Mesothelial cell of epicardium (in vitro differentiated cells): ENCODE results near the gene LCE1C. TPM values are rescaled to one million over a fixed set of nuclear protein-coding genes. Genes with fewer than 3 reads are reported as not detected.

Source experiments
- DNase-seq, 2 experiments: peaks; one replicate each; pipeline ENCODE4 v3.0.0; 2021; ENCODE audit warnings: low spot score in 2 of 2; ENCODE audit not compliant: unreplicated experiment in 2 of 2
- H3K27ac Mint-ChIP-seq: 2 replicates; pipeline ENCODE4 v1.8.0; 2021; ENCODE audit warnings: mixed read lengths
- H3K27me3 Mint-ChIP-seq: 2 replicates; pipeline ENCODE4 v1.8.0; 2021; ENCODE audit warnings: low read depth, mixed read lengths
- H3K36me3 Mint-ChIP-seq: 2 replicates; pipeline ENCODE4 v1.8.0; 2021; ENCODE audit warnings: mixed read lengths
- H3K4me1 Mint-ChIP-seq: 2 replicates; pipeline ENCODE4 v1.8.0; 2021; ENCODE audit warnings: mixed read lengths
- H3K4me3 Mint-ChIP-seq: 2 replicates; pipeline ENCODE4 v1.8.0; 2021; ENCODE audit warnings: mild to moderate bottlenecking, moderate library complexity, mixed read lengths
- H3K9me3 Mint-ChIP-seq: 2 replicates; pipeline ENCODE4 v1.8.0; 2021; ENCODE audit warnings: mixed read lengths
- total RNA-seq: library from RNA; stranded (reverse); gene quantifications from 3 replicates; pipeline ENCODE4 v1.2.1, GENCODE V29; 2021
- TF ChIP-seq, protein P1 (sequence below): fragments of 200-600 bp; sonication (generic); IDR thresholded peaks from one replicate; pipeline ENCODE4 v1.5.0; 2021; ENCODE audit warnings: antibody characterized with exemption; ENCODE audit not compliant: unreplicated experiment

Gene LCE1C
- total RNA-seq, 1 donor from 2014 or later: not detected

DNA sequence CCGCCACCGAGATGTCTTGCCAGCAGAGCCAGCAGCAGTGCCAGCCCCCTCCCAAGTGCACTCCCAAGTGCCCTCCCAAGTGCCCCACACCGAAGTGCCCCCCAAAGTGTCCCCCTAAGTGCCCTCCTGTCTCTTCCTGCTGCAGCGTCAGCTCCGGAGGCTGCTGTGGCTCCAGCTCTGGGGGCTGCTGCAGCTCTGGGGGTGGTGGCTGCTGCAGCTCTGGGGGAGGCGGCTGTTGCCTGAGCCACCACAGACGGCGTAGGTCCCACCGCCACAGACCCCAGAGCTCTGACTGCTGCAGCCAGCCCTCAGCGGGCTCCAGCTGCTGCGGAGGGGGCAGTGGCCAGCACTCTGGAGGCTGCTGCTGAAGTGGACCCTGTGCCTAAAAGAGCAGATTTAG is 30.1 kb downstream of the LCE1C start:
- peaks cover 1% of the 10 kb centered on the region for H3K36me3 Mint-ChIP-seq
- H3K9me3 Mint-ChIP-seq: peaks cover 59% of the 10 kb centered on the region
- H3K27ac Mint-ChIP-seq: no peak overlapping the region
- TF ChIP-seq, protein P1, sequence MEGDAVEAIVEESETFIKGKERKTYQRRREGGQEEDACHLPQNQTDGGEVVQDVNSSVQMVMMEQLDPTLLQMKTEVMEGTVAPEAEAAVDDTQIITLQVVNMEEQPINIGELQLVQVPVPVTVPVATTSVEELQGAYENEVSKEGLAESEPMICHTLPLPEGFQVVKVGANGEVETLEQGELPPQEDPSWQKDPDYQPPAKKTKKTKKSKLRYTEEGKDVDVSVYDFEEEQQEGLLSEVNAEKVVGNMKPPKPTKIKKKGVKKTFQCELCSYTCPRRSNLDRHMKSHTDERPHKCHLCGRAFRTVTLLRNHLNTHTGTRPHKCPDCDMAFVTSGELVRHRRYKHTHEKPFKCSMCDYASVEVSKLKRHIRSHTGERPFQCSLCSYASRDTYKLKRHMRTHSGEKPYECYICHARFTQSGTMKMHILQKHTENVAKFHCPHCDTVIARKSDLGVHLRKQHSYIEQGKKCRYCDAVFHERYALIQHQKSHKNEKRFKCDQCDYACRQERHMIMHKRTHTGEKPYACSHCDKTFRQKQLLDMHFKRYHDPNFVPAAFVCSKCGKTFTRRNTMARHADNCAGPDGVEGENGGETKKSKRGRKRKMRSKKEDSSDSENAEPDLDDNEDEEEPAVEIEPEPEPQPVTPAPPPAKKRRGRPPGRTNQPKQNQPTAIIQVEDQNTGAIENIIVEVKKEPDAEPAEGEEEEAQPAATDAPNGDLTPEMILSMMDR: no peak
- no peaks in the 10 kb centered on the region for H3K27me3 Mint-ChIP-seq
- H3K4me1 Mint-ChIP-seq: no peaks in the 10 kb centered on the region
- no peak overlapping the region for H3K4me3 Mint-ChIP-seq
- no peak for DNase-seq

- H3K9me3 Mint-ChIP-seq: peaks cover 68% of the 10 kb centered on the region
- H3K27me3 Mint-ChIP-seq: no peaks in the 10 kb centered on the region
- no peak within 1 kb of the TSS for H3K4me3 Mint-ChIP-seq
- H3K27ac Mint-ChIP-seq: no peak within 1 kb of the TSS
- peaks cover 1% of the 10 kb centered on the region for H3K36me3 Mint-ChIP-seq
- DNase-seq: no peak
- TF ChIP-seq, protein P1: no peak
- no peaks in the 10 kb centered on the region for H3K4me1 Mint-ChIP-seq
These were observed 31.6 kb downstream of the LCE1C start, which contains the start of gene LCE1F for GRCh38 chr1:152774875-152775274. Gene LCE1F (plus strand): TSS chr1:152775140. CDS start chr1:152776372, 1,232 bp downstream.

DNA sequence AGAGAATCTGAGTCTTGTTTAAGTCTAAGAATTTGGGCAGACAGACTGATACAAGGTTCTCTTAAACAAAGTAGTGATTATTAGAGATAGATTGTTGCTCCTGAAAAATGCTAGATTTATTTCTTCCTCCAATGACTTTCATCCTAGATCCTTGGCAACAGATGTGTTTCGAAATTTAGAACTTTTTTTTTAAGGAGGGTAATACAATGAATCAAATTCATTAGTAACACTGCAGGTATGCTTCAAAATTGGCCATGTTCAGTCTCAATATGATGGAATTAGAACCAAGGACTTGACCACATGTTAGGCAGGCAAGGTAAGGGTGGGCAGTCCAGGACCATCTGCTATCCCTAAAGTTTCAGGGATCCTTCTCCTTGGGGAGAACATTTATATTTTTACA is 36.0 kb downstream of the LCE1C start:
- Mint-ChIP-seq H3K4me1 (no peaks in the 10 kb centered on the region), H3K27me3 (no peaks in the 10 kb centered on the region), H3K4me3 (no peak overlapping the region), H3K9me3 (peaks cover 79% of the 10 kb centered on the region), H3K27ac (no peak overlapping the region), H3K36me3 (peaks cover 1% of the 10 kb centered on the region)
- TF ChIP-seq, protein P1: no peak
- no peak for DNase-seq

DNA sequence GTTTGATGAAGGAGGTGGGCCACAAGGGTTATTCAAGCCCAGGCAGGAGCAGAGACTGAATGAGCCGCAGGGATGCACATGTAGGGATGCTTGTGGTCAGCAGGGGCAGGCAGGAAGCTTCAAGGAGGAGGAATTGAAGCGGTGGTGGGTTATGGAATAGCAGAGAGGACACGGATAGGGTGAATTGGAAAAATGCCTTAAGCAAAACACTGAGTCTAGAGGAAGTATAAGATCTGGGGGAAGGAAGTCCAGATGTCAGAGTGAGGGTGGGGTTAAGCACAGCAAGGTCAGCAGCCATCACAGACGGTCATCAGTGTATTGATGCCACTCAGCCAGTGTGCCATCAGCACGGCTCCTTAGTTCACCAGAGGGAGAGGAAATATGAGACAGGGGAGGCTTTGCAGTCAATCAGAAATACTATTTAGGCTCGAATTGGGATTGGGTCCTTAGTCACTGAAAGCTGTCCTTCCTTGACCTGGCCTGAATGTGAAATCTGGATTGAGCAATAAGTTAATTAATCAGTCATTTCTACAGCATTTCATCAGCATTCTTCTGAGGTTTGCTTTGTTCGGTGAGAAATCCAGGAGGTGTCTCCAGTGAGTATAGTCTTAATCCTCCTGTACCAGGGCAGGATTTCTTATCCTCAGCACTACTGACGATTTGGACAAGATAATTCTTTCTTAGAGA is 37.5 kb downstream of the LCE1C start:
- H3K36me3 Mint-ChIP-seq: no peaks in the 10 kb centered on the region
- peaks cover 73% of the 10 kb centered on the region for H3K9me3 Mint-ChIP-seq
- DNase-seq: no peak

GRCh38 chr1:152761609-152762213 is 44.7 kb downstream of the LCE1C start:
- Mint-ChIP-seq H3K9me3 (peaks cover 63% of the 10 kb centered on the region), H3K27me3 (no peaks in the 10 kb centered on the region), H3K4me3 (no peak overlapping the region), H3K27ac (no peak overlapping the region), H3K4me1 (no peaks in the 10 kb centered on the region), H3K36me3 (no peaks in the 10 kb centered on the region)
- DNase-seq: no peak
- TF ChIP-seq, protein P1: no peak

More for the DNA sequence above, 37.5 kb downstream of the LCE1C start:
- Mint-ChIP-seq H3K4me3 (no peak overlapping the region), H3K27ac (no peak overlapping the region), H3K27me3 (no peaks in the 10 kb centered on the region), H3K4me1 (no peaks in the 10 kb centered on the region)
- TF ChIP-seq, protein P1: no peak
